ENCODE data around the gene SLC51B.
"Not testable (repeated sequence)": the region's sequence is repeated elsewhere in the genome, so short reads cannot be mapped to it uniquely, and the experiment has no call there.

The SLC51B gene

DNA sequence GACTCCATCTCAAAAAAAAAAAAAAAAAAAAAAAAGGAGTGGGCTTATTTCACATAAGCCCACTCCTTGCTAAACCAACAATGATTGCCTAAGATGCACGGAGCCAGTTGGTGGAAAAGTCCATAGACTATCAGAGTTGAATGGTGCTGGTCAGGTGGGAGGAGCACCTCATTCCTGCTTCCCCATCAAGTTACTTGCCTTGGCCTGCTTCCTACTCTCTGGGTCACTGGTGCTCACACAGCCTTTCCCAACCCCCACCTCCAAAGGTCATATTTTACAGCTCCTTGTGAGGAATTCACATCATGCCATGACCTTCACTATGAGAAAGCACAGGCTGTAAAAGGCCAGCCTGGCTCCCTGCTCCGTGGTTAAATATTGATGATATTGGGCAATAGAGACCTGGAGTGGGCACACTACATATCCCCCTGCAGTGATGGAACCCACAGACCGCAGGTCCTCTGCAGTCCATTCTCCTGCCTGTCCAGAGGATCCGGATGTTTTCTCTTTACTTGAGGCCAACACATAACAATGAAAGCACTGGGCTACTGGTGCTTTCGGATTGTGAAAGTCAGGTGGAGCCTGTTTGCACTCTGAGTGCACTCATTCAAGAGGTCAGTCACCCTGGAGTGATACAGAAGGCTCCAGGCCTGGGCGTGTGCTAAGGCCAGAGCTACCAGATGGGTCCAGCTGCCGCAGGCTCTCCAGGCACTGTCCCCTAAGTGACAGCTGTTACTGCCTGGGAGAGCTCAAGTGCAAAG, at the start of gene SLC51B:
Gene SLC51B, plus strand, starts transcription at position 664 of the 758 bp plus-strand sequence. CDS start 4,618 bp downstream, outside the sequence.
- DNase-seq (ENCODE audit: low read depth): no peak
- no peak within 1 kb of the TSS for H3K4me3 ChIP-seq (ENCODE audit: low read length)
- no peak for TF ChIP-seq CTCF (conservative IDR thresholded peaks at IDR 0.05; ENCODE audit: low read length)

GRCh38 chr15:64997066-64997465, 48.1 kb upstream of the SLC51B start:
- H3K4me3 ChIP-seq (ENCODE audit: low read length): no peak overlapping the region
- TF ChIP-seq CTCF (conservative IDR thresholded peaks at IDR 0.05; ENCODE audit: low read length): no peak
- DNase-seq (ENCODE audit: low read depth): no peak

GRCh38 chr15:64997745-64998375, 47.3 kb upstream of the SLC51B start:
- TF ChIP-seq CTCF (conservative IDR thresholded peaks at IDR 0.05; ENCODE audit: low read length): no peak
- H3K4me3 ChIP-seq (ENCODE audit: low read length): no peak overlapping the region
- DNase-seq (ENCODE audit: low read depth): peak; percentile 67

GRCh38 chr15:65004993-65005392, 40.2 kb upstream of the SLC51B start:
- DNase-seq (ENCODE audit: low read depth): no peak
- no peak overlapping the region for H3K4me3 ChIP-seq (ENCODE audit: low read length)
- TF ChIP-seq CTCF (conservative IDR thresholded peaks at IDR 0.05; ENCODE audit: low read length): no peak

DNA sequence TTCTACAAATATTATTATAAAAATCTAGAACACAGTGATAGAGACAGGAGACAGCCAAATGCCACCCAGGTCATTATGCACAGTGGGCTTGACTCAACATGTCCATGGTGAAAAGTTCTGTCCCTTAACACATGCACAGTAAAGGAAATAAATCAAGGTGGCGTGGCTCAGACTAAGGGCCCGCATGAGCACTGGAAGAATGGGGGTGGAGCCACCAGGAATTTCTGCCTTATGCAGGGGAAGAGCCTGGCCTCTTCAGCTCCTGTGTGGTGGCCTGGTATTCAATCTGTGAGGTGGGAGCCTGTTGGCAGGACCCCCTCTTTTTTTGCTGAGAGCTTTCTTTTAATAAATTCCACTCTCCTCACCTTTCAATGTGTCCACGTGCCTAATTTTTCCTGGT, 38.3 kb upstream of the SLC51B start:
- no peak overlapping the region for H3K4me3 ChIP-seq (ENCODE audit: low read length)
- no peak for DNase-seq (ENCODE audit: low read depth)
- TF ChIP-seq CTCF (conservative IDR thresholded peaks at IDR 0.05; ENCODE audit: low read length): no peak

DNA sequence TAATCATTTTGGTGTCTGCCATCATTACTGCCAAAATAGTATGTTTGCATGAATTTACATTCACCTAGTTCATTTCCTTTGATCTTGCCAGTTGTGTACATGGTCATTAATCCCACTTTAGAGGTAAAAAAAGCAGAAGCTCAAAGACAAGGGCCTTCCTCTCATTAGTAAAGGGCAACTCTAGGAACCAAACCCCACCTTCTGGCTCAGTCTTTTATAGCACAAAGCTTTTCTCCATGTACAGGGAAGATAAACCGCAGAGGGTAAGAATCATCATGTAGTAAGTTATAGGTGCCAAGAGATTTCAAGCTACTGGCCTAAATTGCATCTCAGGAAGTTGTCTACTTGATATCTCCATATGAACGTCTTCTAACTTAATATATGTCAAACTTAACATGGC, 36.2 kb upstream of the SLC51B start:
- DNase-seq (ENCODE audit: low read depth): peak; percentile 29
- peak; percentile 38 for TF ChIP-seq CTCF (conservative IDR thresholded peaks at IDR 0.05; ENCODE audit: low read length)
- no peak overlapping the region for H3K4me3 ChIP-seq (ENCODE audit: low read length)

- not testable (repeated sequence) for DNase-seq (ENCODE audit: low read depth); H3K4me3 ChIP-seq (ENCODE audit: low read length)
These were observed 34.0 kb upstream of the SLC51B start for GRCh38 chr15:65011198-65011597.
